Measurements from ENCODE around the gene LDLR. TPM values are rescaled to one million over a fixed set of nuclear protein-coding genes. Genes with fewer than 3 reads are reported as not detected.

The LDLR gene
- total RNA-seq, 3 donors from 2014 or later, result 83.9 to 147 (median 116) TPM

DNA sequence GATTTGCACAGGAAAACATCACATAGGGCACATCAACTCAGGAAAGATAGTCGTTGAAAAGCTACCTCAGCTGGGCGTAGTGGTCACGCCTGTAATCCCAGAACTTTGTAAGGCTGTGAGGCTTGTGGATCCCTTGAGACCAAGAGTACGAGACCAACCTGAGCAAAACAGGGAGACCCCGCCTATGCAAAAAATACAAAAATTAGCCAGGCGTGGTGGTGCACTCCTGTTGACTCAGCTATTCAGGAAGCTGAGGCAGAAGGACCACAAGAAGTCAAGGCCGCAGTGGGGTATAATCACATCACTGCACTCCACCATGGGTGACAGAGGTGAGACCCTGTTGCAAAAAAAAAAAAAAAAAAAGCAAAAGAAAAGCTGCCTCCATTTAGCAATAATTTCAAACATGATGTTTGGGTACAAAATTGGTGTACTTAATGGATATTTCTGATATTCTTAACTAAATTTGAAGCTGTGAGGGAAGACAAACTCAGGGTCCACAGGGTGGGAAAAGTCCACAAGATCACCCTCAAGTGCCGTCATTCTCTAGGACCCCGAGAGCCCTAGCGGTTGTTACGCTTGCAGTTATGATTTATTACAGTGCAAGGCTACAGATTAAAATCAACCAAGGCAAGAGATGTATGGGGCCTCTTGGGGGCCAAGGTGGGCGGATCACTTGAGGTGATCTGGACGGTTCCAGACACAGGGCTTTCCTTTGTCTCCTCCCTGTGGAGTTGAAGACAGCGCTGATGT, 42.5 kb upstream of the LDLR start:
- H3K36me3 ChIP-seq (ENCODE audit: low read depth), result no peaks in the 10 kb centered on the region
- TF ChIP-seq CTCF (IDR thresholded peaks at IDR 0.05), result no peak
- no peak for DNase-seq
- H3K4me3 ChIP-seq, result no peak overlapping the region
- no peaks in the 10 kb centered on the region for H3K9me3 ChIP-seq
- intact Hi-C loops (cut with DNase I, micrococcal nuclease), result no loop called here
- H3K4me1 ChIP-seq (ENCODE audit: low read depth), result no peaks in the 10 kb centered on the region
- ATAC-seq, result no peak

GRCh38 chr19:11047866-11048265, 41.4 kb upstream of the LDLR start:
- TF ChIP-seq CTCF (IDR thresholded peaks at IDR 0.05), result no peak
- Histone ChIP-seq H3K9me3 (no peaks in the 10 kb centered on the region), H3K4me1 (ENCODE audit: low read depth) (no peaks in the 10 kb centered on the region), H3K36me3 (ENCODE audit: low read depth) (no peaks in the 10 kb centered on the region), H3K4me3 (no peak overlapping the region)
- intact Hi-C loops (cut with DNase I, micrococcal nuclease), result no loop called here
- DNase-seq, result no peak
- no peak for ATAC-seq

- Histone ChIP-seq H3K4me3 (no peak overlapping the region), H3K36me3 (ENCODE audit: low read depth) (no peaks in the 10 kb centered on the region), H3K4me1 (ENCODE audit: low read depth) (no peaks in the 10 kb centered on the region), H3K9me3 (no peaks in the 10 kb centered on the region)
- no peak for DNase-seq
- no peak for TF ChIP-seq CTCF (IDR thresholded peaks at IDR 0.05)
- ATAC-seq, result no peak
- intact Hi-C loops (cut with DNase I, micrococcal nuclease), result no loop called here
Measured at GRCh38 chr19:11050323-11051114, 38.7 kb upstream of the LDLR start.

DNA sequence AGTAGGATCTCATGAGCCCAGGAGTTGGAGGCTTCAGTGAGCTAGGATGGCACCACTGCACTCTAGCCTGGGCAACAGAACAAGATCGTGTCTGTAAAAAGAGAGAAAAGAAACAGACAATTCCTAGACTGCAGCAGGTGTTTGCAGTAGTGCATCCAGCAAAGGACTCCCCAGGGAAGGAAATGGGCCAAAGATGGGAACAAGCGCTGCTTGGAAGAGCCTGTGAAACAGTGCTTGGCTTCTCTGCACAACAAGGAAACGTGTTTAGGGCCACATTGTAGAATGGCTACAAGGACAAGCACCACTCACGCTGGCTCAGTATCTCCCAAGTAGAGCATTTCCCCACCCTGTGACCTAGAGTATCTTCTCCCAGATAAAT, 35.5 kb upstream of the LDLR start:
- DNase-seq, result no peak
- H3K9me3 ChIP-seq, result no peaks in the 10 kb centered on the region
- H3K4me3 ChIP-seq, result no peak overlapping the region
- no peak for TF ChIP-seq CTCF (IDR thresholded peaks at IDR 0.05)
- H3K4me1 ChIP-seq (ENCODE audit: low read depth), result no peaks in the 10 kb centered on the region
- H3K36me3 ChIP-seq (ENCODE audit: low read depth), result no peaks in the 10 kb centered on the region
- ATAC-seq, result no peak
- intact Hi-C loops (cut with DNase I, micrococcal nuclease), result no loop called here

GRCh38 chr19:11054200-11054599, 35.1 kb upstream of the LDLR start:
- H3K4me3 ChIP-seq, result no peak overlapping the region
- TF ChIP-seq CTCF (IDR thresholded peaks at IDR 0.05), result no peak
- H3K36me3 ChIP-seq (ENCODE audit: low read depth), result no peaks in the 10 kb centered on the region
- no peaks in the 10 kb centered on the region for H3K9me3 ChIP-seq
- no peaks in the 10 kb centered on the region for H3K4me1 ChIP-seq (ENCODE audit: low read depth)
- ATAC-seq (no peak), DNase-seq (no peak)
- intact Hi-C loops (cut with DNase I, micrococcal nuclease), result no loop called here
